Neural cell (in vitro differentiated cells): Measurements from ENCODE around the gene SH3BP5. TPM values are rescaled to one million over a fixed set of nuclear protein-coding genes. Genes with fewer than 3 reads are reported as not detected.

Experiments used
- H2AFZ ChIP-seq: fragments of 200-600, 300-800 bp; sonication (generic), shearing (Covaris generic); 2 replicates; pipeline ENCODE4 v1.6.0; 2014; ENCODE audit warnings: low read depth, mild to moderate bottlenecking, antibody characterized with exemption, low read length, moderate library complexity
- H3F3A ChIP-seq: fragments of 200-600 bp; shearing (Covaris generic); 2 replicates; pipeline ENCODE4 v1.6.1; 2016; ENCODE audit warnings: mild to moderate bottlenecking, moderate library complexity, mixed read lengths, antibody characterized with exemption, low read length; ENCODE audit not compliant: insufficient read depth, poor library complexity, severe bottlenecking
- H3K27ac ChIP-seq: fragments of 200-600, 300-800 bp; sonication (generic), shearing (Covaris generic); 2 replicates; pipeline ENCODE4 v1.5.1; 2014; ENCODE audit warnings: mild to moderate bottlenecking, low read length, moderate library complexity
- H3K27me3 ChIP-seq: fragments of 300-800, 200-600 bp; sonication (generic), shearing (Covaris generic); 2 replicates; pipeline ENCODE4 v1.6.0; 2014; ENCODE audit warnings: mild to moderate bottlenecking, low read depth, low read length, moderate library complexity; ENCODE audit not compliant: insufficient read depth
- H3K36me3 ChIP-seq: fragments of 300-800, 200-600 bp; sonication (generic), shearing (Covaris generic); 2 replicates; pipeline ENCODE4 v1.5.1; 2014; ENCODE audit warnings: mild to moderate bottlenecking, antibody characterized with exemption, low read length, moderate library complexity; ENCODE audit not compliant: insufficient read depth
- H3K4me2 ChIP-seq: fragments of 300-800, 200-600 bp; sonication (generic), shearing (Covaris generic); 2 replicates; pipeline ENCODE4 v1.6.0; 2014; ENCODE audit warnings: mild to moderate bottlenecking, low read length
- H3K4me3 ChIP-seq: fragments of 300-800, 200-600 bp; sonication (generic), shearing (Covaris generic); 2 replicates; pipeline ENCODE4 v1.5.1; 2014; ENCODE audit warnings: mild to moderate bottlenecking, low read length, moderate library complexity
- H3K79me2 ChIP-seq: fragments of 200-600 bp; shearing (Covaris generic); replicated peaks from 2 replicates; pipeline ENCODE4 v1.6.0; 2014; ENCODE audit warnings: mild to moderate bottlenecking, low read length, moderate library complexity; ENCODE audit not compliant: insufficient read depth
- H3K9ac ChIP-seq: fragments of 300-800, 200-600 bp; sonication (generic), shearing (Covaris generic); 2 replicates; pipeline ENCODE4 v1.6.1; 2016; ENCODE audit warnings: mild to moderate bottlenecking, low read length, mixed read lengths
- H3K9me2 ChIP-seq: fragments of 200-600 bp; shearing (Covaris generic); 2 replicates; pipeline ENCODE4 v1.6.1; 2016; ENCODE audit warnings: mild to moderate bottlenecking, low read length, mixed read lengths; ENCODE audit not compliant: insufficient read depth
- H3K9me3 ChIP-seq: fragments of 200-600, 300-800 bp; sonication (generic), shearing (Covaris generic); 2 replicates; pipeline ENCODE4 v1.6.1; 2016; ENCODE audit warnings: mild to moderate bottlenecking, mixed run types, low read length, moderate library complexity, mixed read lengths
- H4K20me1 ChIP-seq: fragments of 200-600 bp; shearing (Covaris generic); 2 replicates; pipeline ENCODE4 v1.6.1; 2016; ENCODE audit warnings: mild to moderate bottlenecking, mixed run types; ENCODE audit not compliant: insufficient read depth
- CTCF ChIP-seq: fragments of 450-650 bp; IDR thresholded peaks from 2 replicates; pipeline ENCODE4 v1.5.1; 2014; ENCODE audit warnings: antibody characterized with exemption, mild to moderate bottlenecking, moderate library complexity; ENCODE audit not compliant: poor library complexity, severe bottlenecking
- EP300 ChIP-seq: fragments of 450-650 bp; conservative IDR thresholded peaks from 2 replicates; pipeline ENCODE4 v1.6.1; 2014; ENCODE audit warnings: antibody characterized with exemption, mild to moderate bottlenecking, moderate library complexity; ENCODE audit not compliant: poor library complexity, severe bottlenecking
- EZH2 ChIP-seq: fragments of 200-600, 300-800 bp; shearing (Covaris generic), sonication (generic); IDR thresholded peaks from 2 replicates; pipeline ENCODE4 v1.6.1; 2014; ENCODE audit warnings: antibody characterized with exemption, low read length, borderline replicate concordance, mild to moderate bottlenecking; ENCODE audit not compliant: insufficient read depth, poor library complexity, severe bottlenecking
- MXI1 ChIP-seq: fragments of 450-650 bp; conservative IDR thresholded peaks from 2 replicates; pipeline ENCODE4 v1.6.1; 2014; ENCODE audit warnings: antibody characterized with exemption, mild to moderate bottlenecking; ENCODE audit not compliant: poor library complexity, severe bottlenecking
- POLR2AphosphoS5 ChIP-seq: IDR thresholded peaks from 2 replicates; pipeline ENCODE4 v1.6.1; 2012
- RAD21 ChIP-seq: fragments of 450-650 bp; conservative IDR thresholded peaks from 2 replicates; pipeline ENCODE4 v1.6.1; 2014; ENCODE audit warnings: antibody characterized with exemption, mild to moderate bottlenecking, moderate library complexity
- REST ChIP-seq: IDR thresholded peaks from 2 replicates; pipeline ENCODE4 v1.6.1; 2012; ENCODE audit warnings: borderline replicate concordance
- SMC3 ChIP-seq: fragments of 450-650 bp; conservative IDR thresholded peaks from 2 replicates; pipeline ENCODE4 v1.6.1; 2014; ENCODE audit warnings: antibody characterized with exemption, mild to moderate bottlenecking, moderate library complexity; ENCODE audit not compliant: poor library complexity
- TAF1 ChIP-seq: IDR thresholded peaks from 2 replicates; pipeline ENCODE4 v1.6.1; 2012; ENCODE audit warnings: low read depth
- polyA plus RNA-seq: library from polyadenylated mRNA; depleted of rRNA; stranded (reverse); fragments of >200 nt; gene quantifications from 2 replicates; pipeline ENCODE4 v1.2.3, GENCODE V29; 2014
- small RNA-seq, 3 experiments: library from RNA; depleted of rRNA; stranded (forward); fragments of <200 nt; gene quantifications; one replicate each; pipeline ENCODE3, GENCODE V24; 2012

The SH3BP5 gene
- polyA plus RNA-seq, 1 donor from 2014 or later = 166 TPM

GRCh38 chr3:15205482-15205933, 126.9 kb downstream of the SH3BP5 start:
- Histone ChIP-seq H3K4me2 (peak overlapping the region; percentile 89), H3K27ac (peak overlapping the region; percentile 74), H3K4me3 (peak overlapping the region; percentile 96), H3K79me2 (peaks cover 28% of the 10 kb centered on the region), H3K27me3 (no peaks in the 10 kb centered on the region), H3K36me3 (no peaks in the 10 kb centered on the region), H2AFZ (peak overlapping the region; percentile 91), H4K20me1 (no peaks in the 10 kb centered on the region), H3K9me3 (no peaks in the 10 kb centered on the region), H3F3A (no peaks in the 10 kb centered on the region), H3K9me2 (no peaks in the 10 kb centered on the region), H3K9ac (peak overlapping the region; percentile 90)
- no peak for TF ChIP-seq EZH2
- TF ChIP-seq CTCF = no peak
- TF ChIP-seq REST = no peak
- TF ChIP-seq MXI1 = no peak
- TF ChIP-seq SMC3 = no peak
- no peak for TF ChIP-seq TAF1
- no peak for TF ChIP-seq EP300
- TF ChIP-seq POLR2AphosphoS5 = no peak
- TF ChIP-seq RAD21 = no peak

Small RNA genes within 50 kb of the gene (small RNA-seq; reads per million reads assigned to genes)
- gene HMGN2P7 (0 reads per million in 3 experiments), gene RNU6-454P (0 reads per million in 3 experiments)

Other genes with a start within 250 kb of the SH3BP5 start
- 21.7 and 27.6 TPM in 2 replicates for gene RBSN, start 233.4 kb downstream of the SH3BP5 start, polyA plus RNA-seq
- gene CAPN7, start 126.3 kb downstream of the SH3BP5 start, polyA plus RNA-seq = 60.9 and 74.2 TPM in 2 replicates
- gene METTL6, start 95.0 kb upstream of the SH3BP5 start, polyA plus RNA-seq = 53.3 and 60.8 TPM in 2 replicates
- 45.4 and 53.1 TPM in 2 replicates for gene EAF1, start 95.0 kb upstream of the SH3BP5 start, polyA plus RNA-seq
- 9.5 and 9.7 TPM in 2 replicates for gene COLQ, start 189.1 kb upstream of the SH3BP5 start, polyA plus RNA-seq